KG1 (cell line): ENCODE data around the gene DISP3.

Experiments
- DNase-seq: peaks from one replicate; lab custom pipeline; 2025; lab: John Stamatoyannopoulos, UW

Gene DISP3

DNA sequence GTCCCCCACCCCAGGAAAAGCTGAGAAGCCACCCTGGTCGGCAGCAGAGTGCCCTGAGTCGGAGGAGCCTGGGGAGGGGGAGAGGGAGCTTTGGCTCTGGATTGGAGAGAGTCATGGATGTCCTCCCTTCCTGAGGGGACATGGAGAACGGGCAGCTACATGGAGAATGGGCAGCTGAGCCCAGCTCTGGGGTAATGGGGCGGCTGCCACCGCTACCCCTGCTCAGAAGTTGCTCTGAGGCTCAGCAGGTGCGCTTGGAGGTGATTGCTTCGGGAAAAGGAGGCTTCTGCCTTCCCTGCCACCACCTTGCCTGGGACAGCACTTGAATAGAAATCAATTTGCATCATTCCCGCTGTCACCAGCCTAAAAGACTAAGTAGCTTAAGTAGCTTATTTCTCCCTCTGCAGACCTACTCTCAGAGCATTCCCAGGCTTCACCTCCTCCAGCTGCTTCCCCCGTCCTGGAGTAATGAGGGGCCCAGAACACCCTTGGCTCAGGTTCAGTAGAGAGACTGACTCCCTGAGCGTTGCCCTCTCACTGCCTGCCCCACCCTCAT is 8.3 kb downstream of the DISP3 start:
- no peak for DNase-seq

DNA sequence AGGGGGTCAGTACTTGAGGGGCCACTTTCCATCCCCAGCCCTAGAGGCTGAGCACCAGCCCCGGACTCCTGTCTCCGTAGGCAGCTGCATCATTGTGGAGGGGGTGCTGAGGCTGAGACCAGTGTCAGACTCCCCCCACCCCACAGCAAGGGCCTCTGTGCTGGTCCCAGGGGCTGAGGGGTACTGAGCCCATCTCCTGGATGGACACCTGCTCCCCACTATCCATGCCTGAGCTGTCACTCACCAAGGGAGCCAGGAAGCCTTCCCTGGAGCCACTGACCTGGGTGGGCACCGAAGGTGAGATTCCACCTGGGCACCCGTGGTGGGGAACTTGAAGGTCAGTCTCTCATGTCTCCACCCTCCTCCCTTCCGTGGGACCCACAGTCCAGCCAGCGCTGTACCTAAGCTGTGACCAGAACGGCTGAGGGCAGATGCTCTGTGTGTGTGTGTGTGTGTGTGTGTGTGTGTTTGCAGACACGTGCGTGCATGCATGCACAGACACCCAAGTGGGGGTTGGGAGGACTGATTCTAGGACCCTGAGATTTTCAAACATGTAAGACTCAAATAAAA is 9.3 kb downstream of the DISP3 start:
- no peak for DNase-seq

DNA sequence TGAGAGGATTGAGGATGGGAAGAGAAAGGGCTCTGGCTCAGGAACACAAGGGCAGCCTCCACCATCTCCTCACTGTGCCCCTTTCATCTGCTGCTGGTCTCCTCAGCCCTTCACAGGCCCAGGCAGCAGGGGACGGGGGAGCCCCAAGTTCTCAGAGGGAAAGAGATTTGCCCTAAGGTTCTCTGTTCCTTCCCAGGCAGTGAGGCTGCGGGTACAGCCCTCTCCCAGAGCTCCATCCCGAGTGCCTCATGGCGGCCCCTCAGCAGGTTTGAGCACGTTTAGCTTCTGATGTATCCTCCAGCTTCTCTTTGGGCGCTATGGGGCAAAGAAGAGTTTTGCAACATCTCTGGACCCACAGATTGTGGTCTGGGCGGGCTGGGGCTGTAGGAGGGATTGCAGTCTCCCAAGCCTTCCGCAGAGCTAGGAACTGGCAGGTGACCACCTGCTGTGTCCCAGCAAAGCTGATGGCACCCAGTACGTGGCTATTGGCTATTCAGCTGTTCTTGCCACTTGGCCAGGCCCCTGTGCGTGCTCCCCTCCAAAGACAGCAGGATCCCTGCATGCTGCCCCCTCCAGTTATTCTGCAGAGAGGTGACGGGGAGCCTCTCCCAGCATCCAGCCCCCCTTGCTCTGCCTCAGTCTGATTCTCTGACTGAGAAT is 10.1 kb downstream of the DISP3 start:
- DNase-seq, result no peak

DNA sequence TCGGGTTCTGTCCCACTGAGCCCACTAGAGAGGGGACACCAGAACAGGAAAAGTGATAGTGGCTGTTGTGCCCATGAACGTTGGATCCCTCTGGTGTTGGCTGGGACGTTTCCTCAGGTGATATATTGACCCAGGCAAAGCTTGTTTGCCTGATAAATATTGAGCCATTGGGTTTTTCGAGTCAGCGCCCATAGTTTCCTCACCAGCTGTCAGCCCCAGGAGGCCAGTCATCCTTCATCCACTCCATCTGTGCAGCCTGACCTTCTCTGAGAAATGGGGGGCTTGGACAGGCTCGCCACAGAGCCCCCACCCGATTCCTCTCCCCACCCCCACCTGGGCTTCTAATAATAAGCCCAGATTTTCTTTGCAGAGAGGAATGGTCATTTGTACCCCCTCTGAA is 13.3 kb downstream of the DISP3 start:
- DNase-seq, result no peak

DNA sequence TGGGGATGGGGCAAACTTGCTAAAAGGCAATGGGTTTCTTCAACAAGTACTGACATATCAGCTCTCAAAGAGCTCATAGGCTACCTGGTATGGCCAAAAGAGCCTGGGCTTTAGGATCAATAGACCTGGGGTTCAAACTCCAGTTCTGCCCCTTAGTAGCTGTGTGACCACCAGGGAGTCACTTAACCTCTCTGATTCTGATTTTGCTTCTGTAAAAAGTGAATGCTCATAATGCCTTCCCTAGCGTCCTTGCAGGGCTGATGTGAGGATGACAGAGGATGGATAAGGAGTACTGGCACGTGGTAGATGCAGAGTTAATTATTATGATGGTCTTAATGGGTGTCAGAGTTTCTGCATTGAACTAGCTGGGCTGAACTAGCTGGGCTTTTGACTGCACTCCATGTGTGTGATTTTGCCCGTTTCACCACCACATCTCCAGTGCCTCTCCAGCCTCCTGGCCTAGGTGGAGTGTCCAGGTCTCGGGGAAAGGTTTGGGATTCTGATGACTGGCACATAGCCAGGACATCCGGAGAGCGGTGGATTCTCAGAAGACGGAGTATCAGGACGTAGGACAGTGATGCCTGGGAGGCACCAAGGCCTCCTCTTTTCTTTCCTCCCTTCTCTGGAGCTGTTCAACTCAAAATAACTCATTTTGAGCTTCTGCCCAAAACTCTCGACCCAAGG is 15.2 kb downstream of the DISP3 start:
- no peak for DNase-seq

DNA sequence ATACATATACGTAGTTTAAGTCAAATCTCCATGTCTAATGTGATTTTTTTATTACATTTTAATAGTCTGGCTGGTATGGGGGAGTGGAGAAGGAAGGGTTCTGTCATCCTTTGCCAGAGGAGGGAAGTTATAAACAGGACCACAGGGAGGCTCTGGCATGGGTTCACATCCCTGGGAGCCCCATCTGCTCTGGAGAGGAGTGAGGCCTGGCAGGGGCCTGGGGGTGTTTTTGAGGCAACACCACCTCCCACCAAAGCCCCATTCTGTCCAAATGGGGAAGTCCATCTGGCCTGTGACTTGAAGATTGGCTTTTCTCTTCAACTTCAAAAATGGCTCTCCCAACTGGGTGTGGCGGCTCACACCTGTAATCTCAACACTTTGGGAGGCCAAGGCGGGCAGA is 15.8 kb downstream of the DISP3 start:
- no peak for DNase-seq

DNA sequence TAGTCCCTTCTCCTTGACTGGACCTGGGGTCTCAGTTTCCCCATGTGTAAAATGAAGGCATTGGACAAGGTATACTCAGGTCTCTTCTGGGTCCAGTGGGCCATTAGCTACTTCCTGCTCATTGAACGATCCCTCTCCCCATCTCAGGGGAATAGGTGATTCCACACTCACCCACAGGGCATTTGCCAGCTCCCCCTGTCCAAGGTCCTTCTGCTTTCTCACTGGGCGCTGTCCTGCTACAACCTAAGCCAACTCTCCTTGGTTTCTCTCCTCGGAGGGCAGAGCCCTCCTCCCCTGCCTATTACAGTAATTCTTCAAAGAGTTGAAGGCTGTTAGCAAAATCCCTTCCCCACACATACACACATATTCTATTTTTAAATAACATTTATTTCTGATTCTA is 16.6 kb downstream of the DISP3 start:
- DNase-seq, result no peak

DNA sequence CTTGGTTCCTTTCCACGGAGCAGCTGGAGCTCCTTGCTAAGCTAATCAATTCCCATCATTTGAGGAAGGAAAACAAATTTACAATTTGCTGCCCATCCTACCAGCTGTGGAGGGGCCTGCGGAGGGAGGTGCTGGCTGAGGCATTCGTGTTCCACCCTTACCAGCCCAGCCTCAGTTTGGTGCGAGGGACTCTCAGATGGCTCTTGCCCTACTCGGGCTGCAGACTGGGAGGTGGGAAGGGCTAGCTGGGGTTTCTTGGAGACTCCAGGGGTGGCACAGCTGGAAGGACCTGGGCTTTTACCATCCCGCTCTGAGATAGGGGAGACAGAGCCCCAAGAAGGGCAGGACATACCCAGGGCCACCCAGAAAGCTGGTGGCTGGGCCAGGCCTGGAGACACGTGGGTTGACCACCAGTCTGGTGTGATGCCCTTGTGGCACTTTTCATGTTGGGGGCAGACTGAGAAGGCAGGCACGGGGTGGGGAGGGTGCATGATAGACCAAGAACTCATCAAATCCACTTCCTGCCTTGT is 17.7 kb downstream of the DISP3 start:
- no peak for DNase-seq

DNA sequence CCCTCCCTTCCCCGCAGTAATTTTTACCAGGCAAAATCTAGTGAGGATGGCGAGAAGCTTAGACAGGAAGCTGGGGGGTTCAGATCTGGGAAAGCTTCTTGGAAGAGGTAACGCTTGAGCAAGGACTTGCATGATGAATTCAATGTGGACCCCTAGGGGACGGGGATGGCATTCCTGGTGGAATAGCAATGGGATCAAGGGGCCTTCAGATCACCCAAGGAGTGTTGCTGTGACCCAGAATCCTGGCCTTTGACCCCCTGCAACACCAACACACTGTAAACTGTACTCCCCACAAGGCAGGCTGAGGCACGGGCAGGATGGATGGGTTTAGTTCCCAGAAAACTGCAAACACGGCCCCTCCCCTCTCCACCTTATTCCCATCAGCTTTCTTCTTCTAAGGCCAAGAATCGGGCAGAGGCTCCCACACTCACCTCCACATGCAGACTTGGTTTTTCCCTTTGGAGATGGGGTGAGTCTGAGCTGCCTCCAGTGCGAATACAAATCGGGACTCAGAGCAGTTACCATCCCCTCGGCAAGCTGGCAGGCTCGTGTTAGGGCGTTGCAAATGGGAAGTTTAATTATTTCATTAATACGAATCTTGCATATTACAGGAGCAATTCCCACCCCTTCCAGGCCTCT is 20.1 kb downstream of the DISP3 start:
- DNase-seq, result no peak

DNA sequence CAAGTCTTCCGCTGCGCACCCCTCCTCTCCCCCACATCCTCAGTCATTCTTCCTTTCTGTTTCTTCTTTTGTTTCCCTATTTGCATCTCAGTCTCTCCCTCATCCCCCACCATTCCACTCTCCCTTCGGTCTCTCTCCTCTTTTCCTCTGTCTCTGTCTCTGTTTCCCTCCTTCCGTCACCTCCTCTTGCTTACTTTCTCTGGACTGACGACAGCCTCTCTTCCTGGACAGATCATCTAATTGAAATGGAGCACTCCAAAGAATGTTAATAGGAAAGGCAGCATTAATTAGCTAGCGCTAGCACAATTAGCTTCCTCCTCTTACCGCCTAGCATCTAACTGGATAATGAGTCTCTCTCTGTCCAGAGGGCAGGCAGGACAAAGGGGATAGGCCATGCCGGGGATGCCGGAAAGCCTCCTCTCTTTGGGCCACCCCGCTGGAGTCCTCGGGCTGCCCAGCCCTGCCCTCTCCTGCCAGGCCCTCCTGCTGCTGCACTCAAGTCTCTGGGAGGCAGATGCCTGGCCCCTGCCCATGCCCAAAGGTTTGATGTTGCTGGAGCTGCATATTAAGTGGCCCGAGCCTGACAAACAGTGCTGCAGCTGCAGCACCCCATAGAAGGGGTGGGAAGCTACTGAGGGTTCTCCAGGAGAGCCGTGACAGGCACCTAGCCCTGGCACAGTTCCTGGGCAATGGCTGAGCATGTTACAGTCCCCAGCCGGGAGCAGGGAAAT is 20.8 kb downstream of the DISP3 start:
- no peak for DNase-seq

DNA sequence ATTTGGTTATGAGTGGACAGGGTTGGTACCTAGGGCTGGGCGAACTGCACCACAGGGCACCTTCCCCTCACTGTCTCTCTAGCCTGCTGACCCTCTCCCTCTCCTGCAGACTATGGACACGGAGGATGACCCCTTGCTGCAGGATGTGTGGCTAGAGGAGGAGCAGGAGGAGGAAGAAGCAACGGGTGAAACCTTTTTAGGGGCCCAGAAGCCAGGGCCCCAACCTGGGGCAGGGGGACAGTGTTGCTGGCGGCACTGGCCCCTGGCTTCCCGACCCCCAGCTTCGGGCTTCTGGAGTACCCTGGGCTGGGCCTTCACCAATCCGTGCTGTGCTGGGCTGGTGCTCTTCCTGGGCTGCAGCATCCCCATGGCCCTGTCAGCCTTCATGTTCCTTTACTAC is 21.9 kb downstream of the DISP3 start:
- no peak for DNase-seq

DNA sequence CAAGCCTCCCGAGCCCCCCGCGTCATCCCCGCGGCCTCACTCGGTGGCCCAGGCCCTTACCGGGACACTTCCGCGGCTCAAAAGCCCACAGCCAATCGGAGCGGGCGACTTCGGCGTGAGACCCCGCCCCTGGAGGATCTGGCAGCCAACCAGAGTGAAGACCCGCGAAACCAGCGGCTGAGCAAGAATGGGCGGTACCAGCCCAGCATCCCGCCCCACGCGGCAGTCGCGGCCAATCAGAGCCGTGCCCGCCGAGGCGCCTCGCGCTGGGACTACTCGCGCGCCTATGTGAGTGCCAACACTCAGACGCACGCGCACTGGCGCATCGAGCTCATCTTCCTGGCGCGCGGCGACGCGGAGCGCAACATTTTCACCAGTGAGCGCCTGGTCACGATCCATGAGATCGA is 22.5 kb downstream of the DISP3 start:
- DNase-seq, result no peak

DNA sequence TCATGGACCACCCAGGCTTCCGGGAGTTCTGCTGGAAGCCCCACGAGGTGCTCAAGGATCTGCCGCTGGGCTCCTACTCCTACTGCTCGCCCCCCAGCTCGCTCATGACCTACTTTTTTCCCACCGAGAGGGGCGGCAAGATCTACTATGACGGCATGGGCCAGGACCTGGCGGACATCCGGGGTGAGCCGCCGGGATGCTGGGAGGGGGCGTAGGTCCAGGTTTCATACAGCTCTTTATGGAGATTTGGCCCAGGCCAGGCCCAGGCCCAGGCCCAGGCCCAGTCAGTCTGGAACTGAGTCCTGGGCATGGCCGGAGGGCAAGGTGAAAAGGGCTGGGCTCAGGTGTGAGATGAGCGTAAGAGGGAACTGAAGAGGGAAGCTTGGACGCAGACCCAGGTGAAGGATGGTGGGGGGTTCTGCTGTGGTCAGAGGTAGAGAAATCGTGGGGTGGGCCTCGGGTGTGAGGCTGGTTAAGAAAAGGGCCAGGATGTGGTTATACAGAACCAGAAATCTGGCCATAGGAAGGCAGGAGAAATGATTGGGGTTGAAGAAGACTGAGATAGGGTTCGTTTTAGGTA is 23.0 kb downstream of the DISP3 start:
- DNase-seq, result no peak

DNA sequence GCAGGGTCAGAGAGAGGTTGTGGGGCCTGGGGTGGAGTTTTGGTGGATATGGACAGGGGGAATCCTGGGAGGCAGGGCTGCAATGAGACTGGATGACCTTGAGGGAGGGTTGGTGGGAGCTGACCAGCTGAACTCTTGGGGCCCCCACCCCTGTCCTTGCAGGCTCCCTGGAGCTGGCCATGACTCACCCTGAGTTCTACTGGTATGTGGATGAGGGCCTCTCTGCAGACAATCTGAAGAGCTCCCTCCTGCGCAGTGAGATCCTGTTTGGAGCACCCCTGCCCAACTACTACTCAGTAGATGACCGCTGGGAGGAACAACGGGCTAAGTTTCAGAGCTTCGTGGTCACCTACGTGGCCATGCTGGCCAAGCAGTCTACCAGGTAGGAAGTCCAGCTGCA is 23.6 kb downstream of the DISP3 start:
- DNase-seq, result no peak

DNA sequence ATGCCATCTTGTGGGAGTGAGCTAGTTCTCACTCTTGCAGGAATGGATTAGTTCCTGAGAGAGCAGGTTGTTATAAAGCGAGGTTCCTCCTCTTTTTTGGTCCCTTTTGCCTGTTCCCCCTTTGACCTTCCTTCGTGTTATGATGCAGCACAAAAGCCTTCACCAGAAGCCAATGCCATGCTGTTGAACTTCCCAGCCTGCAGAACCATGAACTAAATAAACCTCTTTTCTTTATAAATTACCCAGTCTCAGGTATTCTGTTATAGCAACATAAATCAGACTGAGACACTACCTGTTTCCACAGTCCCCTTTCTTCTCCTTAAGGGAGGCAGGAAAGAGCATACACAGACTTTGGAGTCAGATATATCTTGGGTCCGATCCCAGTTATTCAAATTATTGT is 25.6 kb downstream of the DISP3 start:
- no peak for DNase-seq

DNA sequence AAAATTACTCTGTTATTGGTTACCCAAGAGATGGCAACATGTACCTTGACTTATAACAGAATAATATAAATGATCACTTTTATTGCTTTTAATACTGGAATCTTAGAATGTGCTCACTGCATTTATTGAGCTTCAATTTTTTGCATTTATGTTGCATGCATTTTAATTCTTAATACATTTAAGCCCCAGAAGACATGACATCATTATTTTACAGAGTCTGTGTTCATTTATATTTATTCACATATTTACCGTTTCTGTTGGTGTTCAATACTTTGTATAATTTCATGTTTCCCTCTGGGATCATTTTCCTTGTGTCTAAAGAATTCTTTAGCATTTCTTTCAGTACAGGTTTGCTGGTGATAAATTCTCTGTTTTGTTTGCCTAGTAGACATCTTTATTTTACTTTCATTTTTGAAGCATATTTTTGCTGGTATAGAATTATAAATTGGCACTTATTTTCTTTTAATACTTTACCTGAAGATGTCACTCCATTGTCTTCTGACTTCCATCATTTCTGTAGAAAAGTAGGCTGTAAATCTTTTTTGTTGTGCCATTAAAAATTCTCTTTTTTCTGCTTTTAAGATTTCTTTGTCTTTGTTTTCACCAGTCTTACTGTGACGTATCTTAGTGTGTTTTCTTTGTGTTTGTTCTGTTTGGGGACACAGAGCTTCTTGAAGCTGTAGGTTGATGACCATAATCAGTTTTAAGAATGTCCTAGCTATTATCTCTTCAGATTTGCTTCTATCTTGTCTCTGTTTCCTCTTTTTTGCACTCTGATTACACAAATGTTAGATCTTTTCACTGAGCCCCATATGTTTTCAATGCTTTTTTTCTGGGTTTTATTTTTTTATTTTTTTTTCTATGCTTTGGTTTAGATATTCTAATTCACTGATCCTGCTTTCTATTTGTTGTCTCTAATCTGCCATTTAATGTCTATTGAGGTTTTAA is 26.9 kb downstream of the DISP3 start:
- no peak for DNase-seq

DNA sequence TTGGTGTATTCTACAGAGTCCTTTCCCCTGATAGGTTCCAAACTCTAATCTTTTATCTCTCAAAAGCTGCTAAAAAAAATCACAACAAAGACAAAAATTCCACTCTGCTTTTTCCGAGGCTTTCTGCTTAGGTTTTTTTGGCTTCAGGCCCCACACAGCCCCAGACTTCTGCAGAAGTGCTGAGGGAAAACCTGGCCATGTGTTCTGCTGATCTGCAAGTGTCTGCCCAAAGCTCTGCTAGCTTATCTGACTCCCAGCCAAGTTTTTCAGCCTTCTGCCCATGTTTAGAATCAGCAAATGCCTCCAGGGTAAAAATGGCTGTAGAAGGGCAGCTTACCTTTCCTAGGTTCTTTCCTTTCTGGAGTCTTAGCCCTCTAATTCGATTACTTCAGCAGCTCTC is 28.4 kb downstream of the DISP3 start:
- DNase-seq, result no peak

DNA sequence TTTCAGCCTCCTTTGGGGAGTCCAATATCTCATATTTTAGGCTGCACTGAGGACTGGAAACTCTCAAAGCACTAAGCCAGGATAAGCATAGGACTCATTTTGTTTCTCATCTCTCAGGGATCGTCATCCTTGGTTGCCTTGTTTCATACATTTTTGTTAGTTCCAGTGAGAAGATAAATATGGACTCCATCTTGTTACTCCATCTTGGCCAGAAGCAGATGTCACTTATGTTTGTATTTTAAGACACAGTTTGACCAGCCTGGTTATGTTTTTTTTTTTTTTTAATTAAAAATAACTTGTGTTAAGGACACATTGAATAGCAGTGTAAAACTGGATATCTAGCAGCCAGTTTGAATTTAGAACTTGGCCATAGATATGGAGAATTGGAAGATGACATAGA is 34.7 kb downstream of the DISP3 start:
- no peak for DNase-seq

DNA sequence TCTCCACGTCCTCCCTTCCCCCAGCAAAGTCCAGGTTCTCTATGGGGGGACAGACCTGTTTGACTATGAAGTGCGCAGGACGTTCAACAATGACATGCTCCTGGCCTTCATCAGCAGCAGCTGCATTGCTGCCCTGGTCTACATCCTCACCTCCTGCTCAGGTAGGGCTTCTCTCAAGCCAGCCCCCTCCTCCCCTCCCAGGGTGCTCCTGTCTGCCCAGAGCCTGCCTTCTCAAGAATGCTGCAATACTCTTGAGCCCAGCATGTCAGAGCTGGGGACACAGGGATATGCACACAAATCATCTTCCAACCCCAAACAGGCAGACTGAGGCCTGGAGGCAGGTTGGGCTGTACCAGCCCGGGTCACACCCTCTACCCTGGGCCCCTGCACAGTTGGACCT is 35.4 kb downstream of the DISP3 start:
- no peak for DNase-seq
